Measurements from ENCODE around the gene EYA4.

EYA4 gene

GRCh38 chr6:133408543-133408942 lies 167.4 kb downstream of the EYA4 start:
- TF ChIP-seq CTCF (IDR thresholded peaks at IDR 0.05) = no peak
- Histone ChIP-seq H3K4me3 (no peak overlapping the region), H3K27ac (no peak overlapping the region)
- DNase-seq (ENCODE audit: low spot score) = no peak

- DNase-seq (ENCODE audit: low spot score) = no peak
- Histone ChIP-seq H3K4me3 (no peak overlapping the region), H3K27ac (no peak overlapping the region)
- no peak for TF ChIP-seq CTCF (IDR thresholded peaks at IDR 0.05)
Measured at GRCh38 chr6:133410638-133411435, 169.7 kb downstream of the EYA4 start.

GRCh38 chr6:133411757-133412156 lies 170.6 kb downstream of the EYA4 start:
- TF ChIP-seq CTCF (IDR thresholded peaks at IDR 0.05) = no peak
- H3K4me3 ChIP-seq = no peak overlapping the region
- no peak for DNase-seq (ENCODE audit: low spot score)

GRCh38 chr6:133415262-133415661 lies 174.1 kb downstream of the EYA4 start:
- no peak for DNase-seq (ENCODE audit: low spot score)
- no peak for TF ChIP-seq CTCF (IDR thresholded peaks at IDR 0.05)
- Histone ChIP-seq H3K27ac (no peak overlapping the region), H3K4me3 (no peak overlapping the region)

More at GRCh38 chr6:133411757-133412156, 170.6 kb downstream of the EYA4 start:
- H3K27ac ChIP-seq = no peak overlapping the region

GRCh38 chr6:133418108-133418507 lies 177.0 kb downstream of the EYA4 start:
- no peak for TF ChIP-seq CTCF (IDR thresholded peaks at IDR 0.05)
- no peak for DNase-seq (ENCODE audit: low spot score)
- Histone ChIP-seq H3K27ac (no peak overlapping the region), H3K4me3 (no peak overlapping the region)

GRCh38 chr6:133423242-133423641 lies 182.1 kb downstream of the EYA4 start:
- no peak for DNase-seq (ENCODE audit: low spot score)
- Histone ChIP-seq H3K27ac (no peak overlapping the region), H3K4me3 (no peak overlapping the region)
- TF ChIP-seq CTCF (IDR thresholded peaks at IDR 0.05) = no peak

- Histone ChIP-seq H3K27ac (no peak overlapping the region), H3K4me3 (no peak overlapping the region)
- DNase-seq (ENCODE audit: low spot score) = no peak
- TF ChIP-seq CTCF (IDR thresholded peaks at IDR 0.05) = no peak
Measured at GRCh38 chr6:133424359-133424758, 183.2 kb downstream of the EYA4 start.

All from coronary artery (tissue), 2 donors.